ENCODE data around the gene C2CD4A.

The C2CD4A gene

DNA sequence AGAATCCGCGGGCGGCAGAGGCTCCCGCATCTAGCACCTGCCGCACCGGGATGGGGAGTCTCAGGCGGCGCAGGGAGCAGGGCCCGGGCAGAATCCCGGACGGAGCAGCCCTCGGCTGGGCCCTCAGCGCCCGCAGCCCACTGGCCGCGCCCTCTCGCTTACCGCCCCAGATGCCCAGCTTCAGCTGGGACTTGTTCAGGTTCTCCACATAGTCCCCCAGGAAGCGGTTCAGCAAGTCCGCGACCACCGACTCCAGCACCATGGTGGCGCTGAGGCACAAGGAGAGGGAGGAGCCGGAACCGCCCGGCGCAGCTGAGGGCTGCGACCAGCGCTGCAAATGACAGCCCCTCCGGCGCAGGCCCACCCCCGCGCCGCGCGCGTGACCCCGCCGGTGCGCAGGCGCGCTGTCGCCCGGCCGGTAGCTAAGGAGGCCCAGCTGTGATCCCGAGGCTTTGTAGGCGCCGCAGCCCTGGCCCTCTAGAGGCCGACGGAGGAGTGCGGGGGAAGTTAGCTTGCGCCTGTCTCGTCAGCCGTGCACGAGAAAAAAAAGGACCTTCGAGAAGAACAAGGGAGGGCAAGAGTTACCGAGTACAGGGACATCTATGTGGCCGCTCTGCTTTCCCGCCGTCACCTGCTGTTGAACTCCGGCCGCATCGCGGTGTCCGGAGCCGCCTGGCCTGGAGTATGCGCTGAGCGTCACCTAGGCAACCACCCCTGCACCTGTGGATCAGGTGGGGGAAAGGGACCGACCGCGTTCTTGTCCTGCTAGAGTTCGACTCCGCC is 6.5 kb upstream of the C2CD4A start, which contains the start of gene VPS13C:
TSS of gene VPS13C (minus strand) at position 335 of the 783 bp plus-strand sequence. CDS start at position 262, 73 bp downstream.
- no peak for FAIRE-seq

DNA sequence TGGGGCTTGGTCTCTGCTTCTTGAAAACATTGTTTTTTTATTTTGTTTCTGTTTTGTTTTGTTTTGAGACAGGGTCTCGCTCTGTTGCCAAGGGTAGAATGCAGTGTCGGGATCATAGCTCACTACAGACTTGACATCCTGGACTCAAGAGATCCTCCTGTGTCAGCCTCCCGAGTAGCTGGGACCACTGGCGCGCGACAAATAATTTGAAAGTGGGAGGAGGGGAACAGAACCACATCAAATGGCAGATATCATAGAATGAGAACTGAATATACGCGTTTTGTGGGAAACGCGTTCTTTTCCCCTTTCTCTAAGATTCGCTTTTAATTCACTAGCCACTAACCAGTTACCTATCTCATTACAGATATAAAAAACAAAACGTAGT is 5.9 kb upstream of the C2CD4A start:
- no peak for FAIRE-seq

DNA sequence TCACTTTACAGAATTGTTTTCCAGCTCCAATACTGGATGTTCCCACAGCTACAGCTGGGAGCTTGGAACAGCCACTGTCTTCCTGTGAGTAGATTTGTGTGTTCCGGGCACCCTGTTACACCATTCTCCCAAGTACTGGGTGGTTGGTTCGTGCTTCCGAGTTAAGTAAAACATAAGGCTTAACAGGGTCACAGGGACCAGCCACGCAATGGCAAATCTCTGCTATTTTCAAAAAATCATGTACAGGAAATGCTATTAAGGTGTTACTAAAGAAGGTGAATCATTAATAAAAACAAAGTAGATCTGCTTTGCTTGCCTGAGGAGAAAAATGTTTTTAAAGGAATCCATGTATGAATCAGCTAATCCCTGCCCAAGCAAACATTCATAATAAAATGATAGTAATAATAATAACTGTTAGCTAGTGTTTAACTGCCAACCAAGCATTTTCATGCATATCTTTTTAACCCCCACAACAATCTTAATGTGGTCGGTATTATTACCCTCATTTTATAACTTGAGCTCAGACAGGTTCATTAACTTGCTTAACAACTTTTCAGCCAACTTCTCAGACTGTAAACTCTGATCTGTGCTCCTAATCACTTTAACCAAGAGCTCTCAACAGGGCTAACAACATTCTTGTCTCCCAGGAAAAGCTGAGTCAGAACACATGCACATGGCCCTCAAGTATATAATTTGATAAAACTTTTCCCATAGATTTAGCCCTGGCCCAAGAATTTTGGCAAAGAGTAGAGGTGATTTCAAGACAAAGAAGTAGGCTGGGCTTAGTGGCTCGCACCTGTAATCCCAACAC is 2.7 kb upstream of the C2CD4A start:
- FAIRE-seq = no peak

DNA sequence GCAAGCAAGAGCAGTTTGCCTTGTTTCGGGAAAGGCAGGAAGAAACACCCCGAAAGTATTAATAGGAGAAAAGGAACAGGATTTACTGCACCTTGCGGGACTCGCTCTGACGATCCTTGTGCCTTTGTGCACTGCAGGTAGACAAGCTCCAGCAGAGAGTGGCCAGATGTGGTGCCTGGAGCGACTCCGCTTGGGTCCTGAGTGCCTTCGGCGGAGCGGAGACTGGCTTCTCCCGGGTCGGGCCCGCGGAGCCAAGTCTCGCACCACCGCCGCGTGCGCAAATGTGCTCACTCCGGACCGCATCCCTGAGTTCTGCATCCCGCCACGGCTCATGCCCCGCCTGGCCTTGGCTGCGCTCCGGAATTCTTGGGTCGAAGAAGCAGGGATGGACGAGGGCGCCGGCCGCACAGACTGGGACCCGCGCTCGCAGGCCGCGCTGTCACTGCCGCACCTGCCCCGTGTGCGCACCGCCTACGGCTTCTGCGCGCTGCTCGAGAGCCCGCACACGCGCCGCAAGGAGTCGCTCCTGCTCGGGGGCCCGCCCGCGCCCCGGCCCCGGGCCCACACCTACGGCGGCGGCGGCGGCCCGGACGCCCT is 769 bp downstream of the C2CD4A start:
- no peak for FAIRE-seq

DNA sequence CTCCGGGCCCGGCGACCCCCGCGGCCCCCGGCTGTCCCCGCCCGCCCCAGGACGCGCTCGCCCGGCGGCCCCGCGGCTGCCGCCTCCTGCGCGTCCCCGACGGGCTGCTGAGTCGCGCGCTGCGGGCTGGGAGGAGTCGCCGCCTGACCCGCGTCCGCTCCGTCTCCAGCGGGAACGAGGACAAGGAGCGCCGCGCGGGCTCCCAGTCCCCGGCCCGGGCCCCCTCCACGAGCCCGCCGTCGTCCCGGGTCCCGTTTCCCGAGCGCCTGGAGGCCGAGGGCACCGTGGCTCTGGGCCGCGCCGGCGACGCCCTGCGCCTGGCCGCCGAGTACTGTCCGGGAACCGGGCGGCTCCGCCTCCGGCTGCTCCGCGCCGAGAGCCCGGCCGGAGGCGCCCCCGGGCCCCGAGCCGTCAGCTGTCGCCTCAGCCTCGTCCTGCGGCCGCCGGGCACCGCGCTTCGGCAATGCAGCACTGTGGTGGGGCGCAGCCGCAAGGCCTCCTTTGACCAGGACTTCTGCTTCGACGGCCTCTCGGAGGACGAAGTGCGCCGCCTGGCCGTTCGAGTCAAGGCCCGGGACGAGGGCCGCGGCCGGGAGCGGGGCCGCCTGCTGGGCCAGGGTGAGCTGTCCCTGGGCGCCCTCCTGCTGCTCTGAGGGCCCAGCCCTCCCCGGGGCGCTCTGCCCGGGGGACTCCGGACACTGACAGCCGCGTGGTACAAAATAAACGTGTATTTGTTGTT is 1.5 kb downstream of the C2CD4A start:
- no peak for FAIRE-seq

DNA sequence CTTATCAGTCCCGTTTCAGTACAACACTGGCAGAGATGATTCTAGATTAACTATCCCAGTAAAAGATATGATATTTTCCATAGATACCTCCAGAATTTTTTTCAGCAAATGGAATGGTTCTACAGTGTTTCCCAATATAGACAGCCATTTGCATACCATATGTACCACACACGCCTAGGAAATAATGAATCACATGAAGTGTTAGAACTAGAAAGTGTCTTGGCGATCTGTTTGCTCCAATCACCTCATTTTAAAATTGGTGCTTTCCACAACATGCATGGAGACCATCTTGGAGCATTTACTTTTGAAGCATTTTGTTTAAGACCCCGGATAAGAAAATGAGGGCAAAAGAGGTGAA is 2.0 kb downstream of the C2CD4A start:
- no peak for FAIRE-seq

DNA sequence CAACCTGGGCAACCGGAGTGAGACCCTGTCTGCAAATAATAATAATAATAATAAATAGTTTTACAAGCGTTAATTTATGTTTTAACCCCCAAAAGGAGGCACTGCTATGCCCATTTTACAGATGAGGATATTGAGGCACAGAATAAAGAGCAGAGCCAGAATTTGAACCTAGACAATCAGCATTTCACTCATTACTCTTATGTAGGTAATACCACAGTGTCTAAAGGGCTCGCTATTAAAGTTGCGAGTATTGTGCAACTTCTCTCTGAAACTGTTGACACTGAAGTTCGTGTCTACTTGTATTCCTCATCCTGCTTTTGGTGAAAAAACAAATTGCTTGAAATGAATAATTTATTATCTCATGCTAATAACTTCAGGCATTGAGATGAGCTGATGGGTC is 2.8 kb downstream of the C2CD4A start:
- FAIRE-seq = no peak

DNA sequence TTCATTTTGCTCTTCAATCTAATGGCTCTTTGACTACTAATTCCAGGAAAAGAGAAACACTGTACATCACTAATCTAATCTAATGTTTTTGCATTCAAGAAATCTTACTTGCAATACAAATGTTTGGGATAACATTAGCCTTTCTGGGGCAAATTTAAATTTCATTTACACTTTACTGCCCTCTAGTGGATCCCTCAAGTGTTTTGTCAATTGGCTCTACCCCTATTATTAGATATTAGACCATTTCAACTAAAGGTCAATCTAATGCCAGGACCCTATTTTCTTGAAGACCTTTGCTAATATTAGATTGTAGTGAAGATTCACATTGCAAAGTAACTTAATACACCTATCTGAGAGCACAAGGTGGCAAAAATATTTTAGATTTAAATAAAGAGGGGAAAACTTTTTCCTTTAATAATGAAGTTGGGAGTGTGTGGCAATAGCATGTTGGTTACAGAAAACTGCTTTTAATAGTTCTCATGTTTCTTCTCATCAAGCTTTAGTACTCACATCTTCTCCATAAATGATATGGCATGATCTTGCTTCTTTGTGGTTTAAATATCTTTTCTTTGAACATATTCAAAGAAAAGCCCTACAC is 5.0 kb downstream of the C2CD4A start:
- peak; percentile 82 for FAIRE-seq

DNA sequence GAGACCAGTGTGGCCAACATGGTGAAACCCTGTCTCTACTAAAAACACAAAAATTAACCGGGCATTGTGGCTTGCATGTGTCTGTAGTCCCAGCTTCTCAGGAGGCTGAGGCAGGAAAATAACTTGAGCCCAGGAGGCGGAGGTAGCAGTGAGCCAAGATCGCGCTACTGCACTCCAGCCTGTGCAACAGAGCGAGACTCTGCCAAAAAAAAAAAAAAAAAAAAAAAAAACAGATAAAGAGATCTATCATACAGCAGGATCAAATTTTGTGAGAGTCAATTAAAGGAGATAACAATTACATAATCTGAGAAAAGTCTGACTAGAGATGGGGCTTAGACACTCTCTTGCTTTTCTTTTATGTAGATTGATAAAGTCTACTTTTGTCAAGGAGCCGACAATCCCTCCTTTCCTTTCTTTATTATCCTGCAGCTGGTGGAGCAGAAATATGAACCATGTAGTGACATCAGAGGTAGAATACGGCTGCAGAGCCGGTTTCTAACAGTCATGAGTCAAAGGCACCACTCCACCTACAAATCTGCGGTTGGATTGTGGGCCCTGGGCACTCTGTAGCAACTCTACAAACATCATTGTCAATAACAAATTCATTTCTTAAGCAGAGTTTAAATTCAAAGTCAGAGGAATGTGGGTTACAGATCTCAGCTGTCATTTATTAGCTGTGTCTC is 9.0 kb downstream of the C2CD4A start:
- FAIRE-seq = no peak

DNA sequence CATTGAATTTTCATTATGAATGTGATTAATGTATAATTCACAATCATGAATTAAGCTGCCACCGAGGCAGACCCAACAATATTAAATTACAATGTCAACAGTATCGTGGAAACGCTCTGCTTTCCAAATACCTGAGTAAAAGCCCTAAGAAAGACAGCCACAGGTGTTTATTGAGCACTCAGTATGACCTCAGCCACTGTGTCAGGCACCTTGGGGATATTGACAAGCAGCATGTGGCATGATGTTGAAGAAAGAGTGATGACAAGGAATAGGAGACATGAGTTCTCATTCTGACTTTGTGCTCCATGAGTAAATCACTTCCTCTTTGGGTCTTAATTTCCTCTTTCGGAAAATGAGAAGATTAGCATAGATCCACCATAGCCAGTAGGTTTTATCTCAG is 12.8 kb downstream of the C2CD4A start:
- no peak for FAIRE-seq

DNA sequence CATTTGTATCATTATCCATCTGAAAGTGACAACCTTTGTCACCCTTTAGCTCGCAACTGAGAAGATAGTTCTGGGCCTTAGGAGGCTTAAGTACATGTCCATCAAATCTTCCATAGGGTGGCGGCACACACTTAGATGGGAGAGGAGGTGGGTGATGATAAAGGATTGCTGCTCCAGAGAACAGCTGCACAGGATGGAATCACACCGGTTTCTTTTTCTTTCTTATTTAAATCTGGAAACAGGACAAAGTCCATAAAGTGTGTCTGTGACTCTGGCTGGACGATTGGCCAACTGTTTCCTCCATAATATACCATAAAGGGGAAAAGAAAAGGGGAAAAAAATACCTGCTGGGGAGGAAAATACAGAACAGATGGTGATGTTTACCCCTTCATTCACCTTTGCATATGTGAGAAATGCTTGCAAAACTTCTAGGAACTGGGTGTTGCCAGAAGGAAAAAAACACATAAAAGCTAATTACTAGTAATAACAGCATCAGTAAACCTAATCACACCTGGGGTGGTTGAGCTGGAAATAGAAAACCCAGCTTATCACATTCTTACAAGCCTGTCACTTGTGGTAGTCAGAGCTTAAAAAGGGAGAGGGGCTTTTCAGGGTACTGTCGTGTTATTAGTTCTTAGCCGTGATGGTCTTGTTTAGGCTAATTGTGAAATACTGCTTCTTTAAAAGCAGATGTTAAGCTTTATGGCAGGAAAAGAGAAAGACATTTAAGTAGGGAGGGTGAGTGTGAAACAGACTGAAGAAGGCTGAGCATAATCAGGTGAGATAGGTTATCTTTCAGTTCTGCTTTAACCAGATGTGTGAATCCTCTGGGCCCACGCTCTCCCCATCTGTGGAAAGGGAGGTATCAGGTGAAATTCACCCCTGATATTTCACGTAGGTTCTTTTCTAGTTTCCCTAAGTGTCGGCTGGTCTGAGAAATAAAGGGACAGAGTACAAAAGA is 16.7 kb downstream of the C2CD4A start:
- no peak for FAIRE-seq

DNA sequence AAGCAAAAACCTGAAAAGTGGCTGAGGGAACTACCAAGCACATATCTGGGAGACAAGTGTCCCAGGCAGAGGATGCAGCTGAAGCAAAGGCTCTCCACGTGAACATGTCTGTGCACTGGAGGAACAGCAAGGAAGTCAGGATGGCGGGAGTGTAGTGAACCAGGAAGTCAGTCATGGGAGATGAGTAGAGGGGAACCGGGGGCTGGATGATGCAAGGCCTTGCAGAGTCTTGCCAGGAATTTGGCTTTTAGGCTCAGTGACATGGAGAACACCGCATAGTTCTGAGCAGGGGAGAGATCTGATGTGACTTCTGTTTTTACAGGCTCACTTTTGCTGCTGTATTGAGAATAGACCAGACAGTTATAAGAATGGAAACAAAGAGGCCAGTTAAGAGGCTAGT is 19.0 kb downstream of the C2CD4A start:
- FAIRE-seq = no peak

DNA sequence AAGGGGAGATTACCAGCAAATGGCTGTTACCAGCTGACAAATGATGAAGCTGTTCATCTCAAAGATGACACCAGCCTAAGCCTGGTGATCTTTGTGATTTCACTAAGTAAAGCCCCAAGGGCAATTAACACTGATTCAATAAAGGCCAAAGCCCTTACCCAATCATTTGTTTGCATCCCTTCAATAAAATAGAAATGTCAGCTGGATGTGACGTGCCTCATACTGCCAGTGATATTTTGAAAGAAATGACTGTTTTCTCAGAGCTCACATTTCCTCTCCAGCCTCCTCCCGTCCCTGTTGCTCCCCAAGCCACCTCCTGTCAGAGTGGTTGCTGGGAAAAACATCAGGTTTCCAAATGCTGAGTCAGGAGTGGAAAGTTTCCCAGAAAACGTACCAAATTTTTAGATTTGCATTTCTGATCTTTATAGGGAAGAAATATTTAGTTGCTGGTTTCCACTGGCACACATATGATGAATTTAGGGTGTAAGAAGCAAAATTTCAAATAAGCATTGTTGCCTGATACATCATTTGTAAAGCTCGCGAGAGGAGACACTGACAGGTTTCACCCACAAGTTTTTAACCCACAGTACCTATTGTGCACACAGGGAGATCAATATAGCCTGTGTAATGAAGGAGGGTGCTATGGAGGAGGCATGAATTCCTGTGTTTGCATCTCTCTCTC is 21.0 kb downstream of the C2CD4A start:
- no peak for FAIRE-seq

DNA sequence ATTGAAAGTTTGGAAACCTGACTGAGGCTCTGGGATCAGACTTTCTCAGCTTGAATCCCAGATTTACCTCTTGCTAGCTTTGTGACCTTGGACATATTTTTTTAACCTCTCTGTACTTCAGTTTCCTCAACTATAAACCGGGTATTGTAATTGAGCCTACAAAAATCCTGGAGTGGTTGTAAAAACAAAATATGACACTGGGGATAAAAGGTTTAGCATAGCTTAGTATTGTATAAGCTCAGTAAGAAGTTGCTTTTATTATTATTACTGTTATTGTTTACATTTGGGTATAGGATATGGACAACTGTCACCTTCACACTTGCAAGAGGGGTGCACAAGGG is 21.5 kb downstream of the C2CD4A start:
- no peak for FAIRE-seq

DNA sequence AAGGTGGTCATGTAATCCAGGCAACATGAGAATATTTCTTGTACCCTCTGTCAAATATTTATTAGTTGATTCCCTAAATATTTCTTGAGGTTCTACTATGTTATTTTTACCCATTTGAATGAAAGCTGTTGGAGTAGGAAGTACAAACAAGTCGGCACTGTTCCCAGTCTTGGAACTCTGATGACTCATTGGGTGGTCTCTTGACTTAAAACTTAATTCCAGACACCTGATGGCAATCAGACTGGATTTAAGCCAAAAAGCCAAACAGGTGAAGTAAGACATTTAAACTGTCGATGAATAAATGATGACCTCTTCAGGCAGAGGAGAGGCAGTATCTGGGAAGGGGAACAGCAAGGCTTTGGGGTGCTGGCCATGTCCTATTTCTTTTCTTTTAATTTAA is 22.8 kb downstream of the C2CD4A start:
- FAIRE-seq = no peak

DNA sequence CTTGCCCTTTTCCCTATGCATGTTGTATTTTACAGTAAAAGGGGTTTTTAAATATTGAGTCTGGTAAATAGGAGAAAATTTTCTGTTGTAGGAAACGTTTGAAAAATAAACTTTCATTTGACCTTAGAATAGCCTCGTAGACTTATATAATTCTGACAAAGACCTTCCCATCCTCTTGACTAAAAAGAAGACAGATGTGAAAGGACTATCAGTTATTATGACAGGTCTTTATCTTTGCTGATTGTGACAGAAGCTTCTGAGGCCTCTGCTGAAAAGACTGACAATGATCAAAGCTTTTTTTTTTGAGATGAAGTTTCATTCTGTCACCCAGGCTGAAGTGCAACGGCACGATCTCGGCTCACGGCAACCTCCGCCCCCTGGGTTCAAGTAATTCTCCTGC is 24.2 kb downstream of the C2CD4A start:
- no peak for FAIRE-seq

DNA sequence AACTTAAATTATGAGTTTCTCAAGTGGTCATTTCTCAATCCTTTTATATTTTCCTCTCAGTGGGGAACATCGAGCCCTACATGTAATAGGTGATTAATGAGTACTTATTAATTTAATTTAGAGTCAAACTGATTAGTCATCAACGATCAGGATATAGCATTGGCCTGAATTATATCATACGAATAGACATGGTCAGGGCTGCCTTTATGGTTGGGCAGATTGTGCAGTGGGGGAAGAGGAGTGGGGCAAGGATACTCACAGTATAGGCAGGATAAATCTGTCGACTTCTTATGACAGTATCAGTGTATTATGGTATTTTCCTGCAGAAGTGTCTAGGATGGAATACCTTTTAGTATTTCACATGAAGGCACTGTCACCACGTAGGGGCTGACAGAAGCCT is 27.0 kb downstream of the C2CD4A start:
- FAIRE-seq = no peak

DNA sequence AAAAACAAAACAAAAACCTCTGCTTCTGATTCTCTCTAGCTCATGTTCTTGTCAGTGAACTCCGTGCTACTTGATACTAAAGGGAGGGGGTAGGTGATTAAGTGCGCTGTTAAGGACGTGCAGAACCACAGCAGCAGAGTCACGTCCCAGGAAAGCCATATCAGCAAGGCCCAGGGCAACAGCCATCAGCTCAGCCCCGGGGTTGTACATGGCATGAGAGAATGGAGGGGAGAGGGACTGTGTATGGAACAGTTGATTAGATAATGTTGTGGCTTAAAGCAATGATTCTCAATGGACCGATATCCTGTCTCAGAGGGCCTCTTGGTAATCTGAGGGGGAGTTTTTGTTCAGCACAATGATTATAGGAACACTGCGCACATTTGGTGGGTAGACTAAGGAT is 27.6 kb downstream of the C2CD4A start:
- no peak for FAIRE-seq

DNA sequence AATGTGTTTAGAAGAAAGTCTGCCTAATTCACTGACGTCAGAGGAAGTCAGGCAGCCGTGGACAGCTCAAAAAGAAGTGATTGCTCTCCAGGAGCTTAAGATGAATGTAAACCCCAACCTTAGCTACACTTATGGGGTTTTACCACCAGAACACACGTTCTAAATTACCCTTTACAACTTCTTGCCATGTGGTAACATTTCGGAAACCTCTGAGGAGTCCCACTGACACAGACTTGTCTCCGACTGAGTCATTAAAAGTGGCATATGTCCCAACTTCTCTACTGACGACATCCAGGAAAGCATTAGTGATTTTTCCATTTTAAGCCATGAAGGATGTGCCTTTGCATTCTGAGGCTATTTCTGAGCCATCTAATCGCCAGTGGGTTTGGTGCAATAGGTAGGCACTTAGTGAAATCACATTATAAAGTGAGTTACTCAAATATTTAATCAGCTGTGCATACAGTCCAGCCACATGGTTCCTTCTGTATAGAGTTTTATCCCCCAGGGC is 32.4 kb downstream of the C2CD4A start:
- no peak for FAIRE-seq

DNA sequence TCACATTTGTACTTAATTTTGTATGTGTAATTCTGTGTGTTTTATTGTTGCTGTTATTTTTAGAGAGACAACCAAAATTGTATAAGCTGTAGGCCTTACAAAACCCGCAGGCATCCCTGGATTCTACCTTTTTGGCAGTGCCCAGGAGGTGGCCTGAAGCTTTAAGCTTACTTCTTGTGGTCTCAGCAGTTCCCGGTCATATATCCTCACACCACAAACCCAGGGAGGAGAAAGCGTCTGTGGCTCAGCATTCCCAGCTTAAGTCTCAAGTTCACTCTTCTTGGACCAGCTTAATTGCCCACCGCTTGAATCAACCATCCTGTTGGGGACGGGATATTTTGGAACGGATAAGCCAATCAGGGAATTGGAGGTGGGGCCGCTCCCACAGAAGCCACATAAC is 36.7 kb downstream of the C2CD4A start:
- FAIRE-seq = no peak

All from colon (tissue), 2 donors.